Measurements from ENCODE around the gene RIMBP2.
"Not testable (repeated sequence)": the region's sequence is repeated elsewhere in the genome, so short reads cannot be mapped to it uniquely, and the experiment has no call there.

Gene RIMBP2

GRCh38 chr12:130715998-130716968 is at the start of gene RIMBP2:
RIMBP2 (minus strand) TSS chr12:130716299; CDS start chr12:130479013, 237,286 bp downstream.
- FAIRE-seq, result no peak

GRCh38 chr12:130765186-130765659 is 49.1 kb upstream of the RIMBP2 start:
- FAIRE-seq, result no peak

DNA sequence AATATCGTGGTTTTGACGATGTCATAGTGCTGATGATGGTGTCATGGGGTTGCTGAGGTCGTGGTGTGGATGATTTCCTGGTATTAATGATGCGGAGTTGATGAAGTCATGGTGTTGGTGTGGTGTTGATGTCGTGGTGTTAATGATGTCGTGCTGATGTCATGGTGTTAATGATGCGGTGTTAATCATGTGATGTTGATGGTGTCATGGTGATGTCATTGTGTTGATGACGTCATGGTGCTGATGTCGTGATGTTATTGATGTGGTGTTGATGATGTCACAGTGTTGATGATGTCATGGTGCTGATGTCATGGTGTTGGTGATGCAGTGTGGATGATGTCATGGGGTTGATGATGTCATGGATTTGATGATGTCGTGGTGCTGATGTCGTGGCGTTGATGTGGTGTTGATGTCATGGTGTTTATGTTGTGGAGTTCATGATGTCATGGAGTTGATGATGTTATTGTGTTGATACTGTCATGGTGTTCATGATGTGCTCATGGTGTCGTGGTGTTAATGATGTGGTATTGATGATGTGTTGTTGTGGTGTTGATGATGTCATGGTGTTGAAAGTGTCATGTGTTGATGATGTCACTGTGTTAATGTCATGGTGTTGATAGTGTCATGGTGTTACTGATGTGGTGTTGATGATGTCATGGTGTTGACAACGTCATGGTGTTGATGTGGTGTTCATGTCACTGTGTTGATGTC is 48.5 kb upstream of the RIMBP2 start:
- FAIRE-seq, result no peak

- no peak for FAIRE-seq
These were observed 48.0 kb upstream of the RIMBP2 start for GRCh38 chr12:130764073-130764472.

GRCh38 chr12:130762319-130762675 is 46.2 kb upstream of the RIMBP2 start:
- FAIRE-seq, result no peak

DNA sequence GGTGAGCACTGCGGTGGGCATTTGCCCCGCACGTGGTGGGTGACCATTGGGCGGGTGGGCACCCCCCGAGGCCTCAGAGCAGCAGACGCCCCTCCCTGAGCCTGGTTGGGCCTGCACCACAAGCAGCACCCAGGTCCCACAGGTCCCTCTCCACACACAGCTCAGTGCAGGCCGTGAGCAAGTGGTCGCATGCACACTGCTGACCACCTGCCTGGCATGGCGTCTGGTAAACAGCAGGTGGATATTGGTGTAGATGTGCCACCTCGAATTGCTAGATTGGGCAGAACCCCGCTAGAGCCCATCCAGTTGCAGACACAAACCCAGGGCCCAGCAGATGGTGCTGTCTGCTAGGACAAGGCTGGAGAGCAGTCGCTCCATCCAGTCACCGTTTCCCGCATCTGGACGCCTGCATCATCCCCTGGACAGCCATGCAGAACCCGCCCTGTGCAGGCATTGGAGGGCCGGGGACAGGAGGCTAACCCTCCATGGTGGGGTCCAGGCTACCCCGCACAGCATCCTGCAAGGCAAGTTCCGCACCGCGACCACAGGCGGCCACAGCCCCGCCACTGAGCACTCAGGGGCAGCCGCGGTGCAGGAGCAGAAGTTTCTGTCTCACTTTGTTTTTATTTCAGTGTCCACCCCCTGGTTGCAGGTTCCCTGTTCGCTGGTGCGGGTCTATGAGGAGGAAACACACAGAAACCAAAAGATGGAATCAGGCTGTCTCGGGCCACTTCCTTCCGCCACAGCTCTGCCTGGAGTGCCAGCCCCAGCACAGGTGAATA is 45.6 kb upstream of the RIMBP2 start:
- FAIRE-seq, result no peak

GRCh38 chr12:130754234-130754901 is 38.3 kb upstream of the RIMBP2 start:
- FAIRE-seq, result no peak

- FAIRE-seq, result no peak
These were observed 36.7 kb upstream of the RIMBP2 start for GRCh38 chr12:130752692-130753230.

DNA sequence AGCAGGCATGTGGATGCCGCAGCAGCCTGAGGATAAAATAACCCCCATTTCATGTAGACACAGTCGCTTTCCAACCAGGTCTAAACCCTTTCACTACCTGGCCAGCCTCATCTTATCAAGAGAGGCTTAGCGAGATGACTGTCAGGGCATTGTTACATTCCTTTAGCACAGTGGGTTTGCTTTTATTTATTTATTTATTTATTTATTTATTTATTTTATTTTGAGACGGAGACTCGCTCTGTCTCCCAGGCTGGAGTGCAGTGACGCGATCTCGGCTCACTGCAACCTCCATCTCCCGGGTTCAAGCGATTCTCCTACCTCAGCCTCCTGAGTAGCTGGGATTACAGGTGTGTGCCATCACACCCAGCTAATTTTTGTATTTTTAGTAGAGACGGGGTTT is 35.9 kb upstream of the RIMBP2 start:
- FAIRE-seq, result not testable (repeated sequence)

DNA sequence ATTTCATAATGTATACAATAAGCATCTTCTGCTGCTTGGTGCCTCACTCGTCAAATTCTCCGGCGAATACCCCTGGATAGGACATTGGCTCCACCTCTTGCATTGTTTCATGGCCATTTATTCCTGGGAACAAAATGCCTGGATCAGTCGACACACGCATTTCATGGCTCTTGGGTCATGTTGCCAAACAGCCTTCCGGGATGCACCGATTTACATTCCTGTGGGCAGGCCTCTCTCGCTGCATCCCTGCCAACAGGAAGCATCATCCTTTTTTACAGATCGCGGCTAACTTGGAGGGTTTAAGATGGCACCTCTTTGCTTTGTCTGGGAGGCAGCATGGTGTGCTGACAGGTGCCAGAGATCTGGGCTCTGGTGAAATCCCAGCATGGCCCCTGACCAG is 32.7 kb upstream of the RIMBP2 start:
- FAIRE-seq, result no peak

GRCh38 chr12:130747867-130748740 is 32.0 kb upstream of the RIMBP2 start:
- peak; percentile 19 for FAIRE-seq

DNA sequence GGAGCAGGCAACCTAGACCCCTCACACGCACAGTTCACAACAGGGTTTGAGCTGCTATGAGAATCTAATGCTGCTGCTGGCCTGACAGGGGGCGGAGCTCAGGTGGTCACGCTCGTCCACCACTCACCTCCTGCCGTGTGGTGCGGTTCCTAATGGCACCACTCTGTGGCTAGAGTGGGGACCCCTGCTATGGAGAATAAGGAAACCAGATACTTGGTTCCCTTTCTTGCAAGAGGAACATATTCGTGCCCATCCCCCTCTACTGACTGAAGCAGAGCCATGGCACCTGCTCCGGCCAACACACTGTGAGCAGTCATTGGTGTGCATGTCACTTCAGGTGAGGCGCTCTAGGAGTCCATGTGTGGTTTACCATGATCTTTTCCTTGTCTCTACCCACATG is 30.4 kb upstream of the RIMBP2 start:
- no peak for FAIRE-seq

GRCh38 chr12:130745921-130746320 is 29.8 kb upstream of the RIMBP2 start:
- FAIRE-seq, result peak; percentile 88

- no peak for FAIRE-seq
These were observed 28.2 kb upstream of the RIMBP2 start for GRCh38 chr12:130744274-130744673.

GRCh38 chr12:130743606-130744005 is 27.5 kb upstream of the RIMBP2 start:
- FAIRE-seq, result no peak

DNA sequence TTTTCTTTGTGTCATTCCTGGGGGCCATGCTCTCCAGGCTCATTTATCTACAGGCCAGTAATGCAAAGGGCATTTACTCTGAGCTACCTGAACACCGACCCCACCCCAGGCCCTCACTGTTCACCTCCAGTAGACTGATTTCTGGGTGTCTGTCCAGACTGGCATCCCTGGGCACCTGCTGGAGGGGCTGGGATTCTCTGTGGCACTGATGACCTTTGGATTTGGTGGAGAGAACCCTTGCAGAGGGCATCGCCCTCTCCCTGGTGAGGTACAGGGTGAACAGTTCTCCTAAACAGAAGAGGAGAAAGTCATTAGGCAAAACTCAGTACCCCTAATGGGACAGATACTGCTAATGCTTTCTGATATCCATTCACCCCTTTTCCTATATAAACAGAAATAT is 27.1 kb upstream of the RIMBP2 start:
- FAIRE-seq, result no peak

DNA sequence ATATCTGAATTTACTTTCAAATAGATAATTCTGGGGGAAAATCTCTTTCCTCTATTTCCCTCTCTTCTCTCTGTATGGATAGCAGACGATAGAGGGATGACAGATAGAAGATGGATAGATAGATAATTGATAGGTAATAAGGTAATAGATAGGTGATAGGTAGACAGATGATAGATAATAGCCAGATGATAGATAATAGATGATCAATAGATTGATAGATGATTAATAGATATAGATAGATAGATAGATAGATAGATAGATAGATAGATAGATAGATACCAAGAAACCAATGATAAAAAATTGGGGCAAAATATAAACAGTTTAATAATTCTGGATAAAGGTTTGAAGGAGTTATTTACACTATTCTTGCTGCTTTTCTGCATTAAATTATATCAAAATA is 26.6 kb upstream of the RIMBP2 start:
- FAIRE-seq, result no peak

DNA sequence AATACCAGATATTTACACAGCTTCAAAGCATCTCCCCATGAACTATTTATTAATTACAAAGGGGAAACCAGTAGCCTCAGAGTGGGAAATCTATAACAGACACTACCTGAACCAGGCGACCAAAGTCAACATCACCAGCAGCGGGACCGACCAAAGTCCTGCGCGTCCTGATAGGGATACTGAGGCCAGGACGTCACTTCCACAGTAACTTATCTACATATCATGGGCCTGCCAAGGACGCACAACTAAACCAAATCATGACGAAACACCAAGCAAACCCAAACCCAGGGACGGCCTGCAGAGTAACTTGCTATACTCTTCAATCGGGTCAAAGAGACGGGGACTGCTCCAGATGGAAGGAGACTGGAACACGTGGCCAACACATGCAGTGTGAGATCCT is 26.0 kb upstream of the RIMBP2 start:
- no peak for FAIRE-seq

DNA sequence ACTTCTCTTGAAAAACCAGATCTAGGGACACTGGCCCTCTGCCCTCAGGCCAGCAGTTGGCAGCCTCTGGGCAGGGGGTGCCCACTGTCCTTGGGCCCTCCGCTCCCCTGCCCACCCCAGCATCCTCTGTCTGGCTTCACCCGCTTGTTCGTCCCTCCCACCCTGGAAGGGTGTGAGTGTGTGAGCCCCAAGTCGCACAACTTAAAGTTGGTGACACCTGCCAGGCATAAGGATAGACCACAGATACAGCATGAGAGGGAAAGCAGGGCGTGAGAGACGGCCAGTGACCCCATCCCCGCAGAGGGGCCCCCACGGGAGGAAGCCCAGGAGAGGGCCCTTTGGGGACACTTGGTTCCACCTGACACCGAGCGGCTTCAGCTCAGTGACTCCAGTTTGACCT is 23.5 kb upstream of the RIMBP2 start:
- no peak for FAIRE-seq

- FAIRE-seq, result not testable (repeated sequence)
These were observed 22.3 kb upstream of the RIMBP2 start for GRCh38 chr12:130738403-130738802.

- no peak for FAIRE-seq
These were observed 21.6 kb upstream of the RIMBP2 start for GRCh38 chr12:130737731-130738130.
